MCF 10A (cell line): Measurements from ENCODE around the gene CALML6. TPM values are rescaled to one million over a fixed set of nuclear protein-coding genes. Genes with fewer than 3 reads are reported as not detected.

Source experiments
- BruUV-seq: library from RNA; stranded (reverse); fragments of 400-500 nt; replicated peaks from 2 replicates; lab custom pipeline; 2021; lab: Mats Ljungman, UMichigan
- CTCF ChIA-PET: fragments of 300-600 bp; sonication (Branson Sonifier 250); formaldehyde crosslinking; extraction: SDS; loops from one replicate; lab custom pipeline; 2021; ENCODE audit warnings: antibody characterized with exemption, inconsistent platforms; lab: Yijun Ruan, JAX
- POLR2A ChIA-PET: fragments of 300-600, 350-650 bp; sonication (Branson Sonifier 250); formaldehyde crosslinking; extraction: SDS; loops from one replicate; lab custom pipeline; 2020; ENCODE audit warnings: antibody characterized with exemption, inconsistent platforms; lab: Yijun Ruan, JAX
- DNase-seq: peaks from one replicate; pipeline ENCODE4 v3.0.0-alpha.2; 2018; ENCODE audit not compliant: unreplicated experiment
- H3K27ac Mint-ChIP-seq: one replicate; pipeline ENCODE4 v1.8.0; 2022; ENCODE audit warnings: mild to moderate bottlenecking, low read depth, mixed read lengths; ENCODE audit not compliant: unreplicated experiment
- H3K27me3 Mint-ChIP-seq: one replicate; pipeline ENCODE4 v1.8.0; 2022; ENCODE audit warnings: mixed read lengths; ENCODE audit not compliant: insufficient read depth, unreplicated experiment
- H3K36me3 Mint-ChIP-seq: one replicate; pipeline ENCODE4 v1.8.0; 2022; ENCODE audit warnings: mild to moderate bottlenecking, moderate library complexity, mixed read lengths; ENCODE audit not compliant: insufficient read depth, unreplicated experiment
- H3K4me1 Mint-ChIP-seq: one replicate; pipeline ENCODE4 v1.8.0; 2022; ENCODE audit warnings: mixed read lengths; ENCODE audit not compliant: insufficient read depth, unreplicated experiment
- H3K4me3 Mint-ChIP-seq: one replicate; pipeline ENCODE4 v1.8.0; 2022; ENCODE audit warnings: mild to moderate bottlenecking, moderate library complexity, mixed read lengths; ENCODE audit not compliant: unreplicated experiment
- H3K9me3 Mint-ChIP-seq: one replicate; pipeline ENCODE4 v1.8.0; 2022; ENCODE audit warnings: mixed read lengths; ENCODE audit not compliant: unreplicated experiment
- CTCF ChIP-seq: fragments of 200-600 bp; IDR thresholded peaks from one replicate; pipeline ENCODE4 v1.8.0; 2022; ENCODE audit warnings: antibody characterized with exemption, mild to moderate bottlenecking; ENCODE audit not compliant: unreplicated experiment
- intact Hi-C: fragments of 100-400 bp; cut with micrococcal nuclease; formaldehyde crosslinking; loops from 2 replicates; pipeline ENCODE4 v1.14.1; 2022
- total RNA-seq: library from RNA; stranded (reverse); gene quantifications from 2 replicates; pipeline ENCODE4 v1.2.3, GENCODE V29; 2022

The CALML6 gene
- total RNA-seq, 1 experiment from 2014 or later, result 1.7 TPM

- peaks cover 21% of the 10 kb centered on the region for H3K4me1 Mint-ChIP-seq
- H3K4me3 Mint-ChIP-seq, result no peak overlapping the region
- DNase-seq, result no peak
- intact Hi-C loops, result no loop called here
- no peak for TF ChIP-seq CTCF
- H3K27ac Mint-ChIP-seq, result no peak overlapping the region
- BruUV-seq, result no TSS peak
- H3K9me3 Mint-ChIP-seq, result no peaks in the 10 kb centered on the region
- H3K27me3 Mint-ChIP-seq, result no peaks in the 10 kb centered on the region
- CTCF ChIA-PET, result interaction anchor here (1.8 kb wide), 1 partner anchor 34 kb away, joined by 7 read pairs; no protein-coding TSS in a partner anchor
- peaks cover 43% of the 10 kb centered on the region for H3K36me3 Mint-ChIP-seq
- POLR2A ChIA-PET, result interaction anchor here (0.7 kb wide), 1 partner anchor 37 kb away, joined by 3 read pairs; no protein-coding TSS in a partner anchor
Observed at GRCh38 chr1:1872329-1872994, 42.6 kb upstream of the CALML6 start.

GRCh38 chr1:1873186-1873585 is 41.9 kb upstream of the CALML6 start:
- H3K36me3 Mint-ChIP-seq, result peaks cover 43% of the 10 kb centered on the region
- no peak for DNase-seq
- H3K4me1 Mint-ChIP-seq, result peaks cover 25% of the 10 kb centered on the region
- ChIA-PET POLR2A (no interaction called here), CTCF (interaction anchor here (0.6 kb wide), 1 partner anchor 91 kb away, joined by 3 read pairs; no protein-coding TSS in a partner anchor)
- intact Hi-C loops, result no loop called here
- H3K27me3 Mint-ChIP-seq, result no peaks in the 10 kb centered on the region
- no peak overlapping the region for H3K27ac Mint-ChIP-seq
- no peak for TF ChIP-seq CTCF
- no TSS peak for BruUV-seq
- H3K9me3 Mint-ChIP-seq, result no peaks in the 10 kb centered on the region
- H3K4me3 Mint-ChIP-seq, result no peak overlapping the region

GRCh38 chr1:1874901-1875300 is 40.2 kb upstream of the CALML6 start:
- Mint-ChIP-seq H3K4me3 (no peak overlapping the region), H3K27ac (no peak overlapping the region), H3K36me3 (peaks cover 40% of the 10 kb centered on the region), H3K9me3 (no peaks in the 10 kb centered on the region), H3K27me3 (no peaks in the 10 kb centered on the region), H3K4me1 (peaks cover 33% of the 10 kb centered on the region)
- ChIA-PET POLR2A (interaction anchor here (0.9 to 1.2 kb wide), 2 partner anchors 11 to 14 kb away, joined by 4 read pairs; no protein-coding TSS in a partner anchor), CTCF (interaction anchor here (0.6 to 0.7 kb wide), 2 partner anchors 69 to 300 kb away, joined by 3 read pairs; no protein-coding TSS in a partner anchor)
- no TSS peak for BruUV-seq
- TF ChIP-seq CTCF, result no peak
- intact Hi-C loops, result no loop called here
- no peak for DNase-seq

- intact Hi-C loops, result no loop called here
- ChIA-PET CTCF (no interaction called here), POLR2A (interaction anchor here (0.6 to 0.9 kb wide), 2 partner anchors 13 to 34 kb away, joined by 3 read pairs; no protein-coding TSS in a partner anchor)
- Mint-ChIP-seq H3K4me3 (no peak overlapping the region), H3K4me1 (peaks cover 38% of the 10 kb centered on the region), H3K9me3 (no peaks in the 10 kb centered on the region), H3K36me3 (peaks cover 41% of the 10 kb centered on the region), H3K27me3 (no peaks in the 10 kb centered on the region), H3K27ac (no peak overlapping the region)
- no TSS peak for BruUV-seq
- DNase-seq, result no peak
- TF ChIP-seq CTCF, result no peak
Observed at GRCh38 chr1:1875932-1876331, 39.1 kb upstream of the CALML6 start.
